IgD-negative memory B cell (primary cell): ENCODE data around the gene SCUBE2. TPM values are rescaled to one million over a fixed set of nuclear protein-coding genes. Genes with fewer than 3 reads are reported as not detected.
A peak's percentile ranks its signal among the peaks of the same experiment; 100 is the strongest.
"Not testable (repeated sequence)": the region's sequence is repeated elsewhere in the genome, so short reads cannot be mapped to it uniquely, and the experiment has no call there.

ENCODE experiments used
- H3K27ac Mint-ChIP-seq, 3 donors: one replicate each; pipeline ENCODE4 v1.8.0; 2020 to 2022; ENCODE audit warnings: mild to moderate bottlenecking in 3 of 3, mixed read lengths in 3 of 3, moderate library complexity in 1 of 3
- H3K27me3 Mint-ChIP-seq: one replicate; pipeline ENCODE4 v1.8.0; 2021; ENCODE audit warnings: mixed read lengths
- H3K36me3 Mint-ChIP-seq: one replicate; pipeline ENCODE4 v1.8.0; 2020; ENCODE audit warnings: mild to moderate bottlenecking, mixed read lengths
- H3K4me1 Mint-ChIP-seq, 3 donors: one replicate each; pipeline ENCODE4 v1.8.0; 2020 to 2022; ENCODE audit warnings: mixed read lengths in 3 of 3, mild to moderate bottlenecking in 1 of 3
- H3K4me3 Mint-ChIP-seq, 4 donors: one replicate each; pipeline ENCODE4 v1.8.0; 2020 to 2022; ENCODE audit warnings: mild to moderate bottlenecking in 4 of 4, mixed read lengths in 4 of 4, moderate library complexity in 3 of 4
- H3K9me3 Mint-ChIP-seq, 3 donors: one replicate each; pipeline ENCODE4 v1.8.0; 2020 to 2021; ENCODE audit warnings: mixed read lengths in 3 of 3, mild to moderate bottlenecking in 1 of 3
- polyA plus RNA-seq: library from polyadenylated mRNA; unstranded; fragments of 300-500 nt; fragmentation: Illumina TruSeq; gene quantifications from one replicate; pipeline ENCODE4 v1.2.3, GENCODE V29; 2021

Gene SCUBE2
- polyA plus RNA-seq, 1 donor from 2014 or later = not detected

DNA sequence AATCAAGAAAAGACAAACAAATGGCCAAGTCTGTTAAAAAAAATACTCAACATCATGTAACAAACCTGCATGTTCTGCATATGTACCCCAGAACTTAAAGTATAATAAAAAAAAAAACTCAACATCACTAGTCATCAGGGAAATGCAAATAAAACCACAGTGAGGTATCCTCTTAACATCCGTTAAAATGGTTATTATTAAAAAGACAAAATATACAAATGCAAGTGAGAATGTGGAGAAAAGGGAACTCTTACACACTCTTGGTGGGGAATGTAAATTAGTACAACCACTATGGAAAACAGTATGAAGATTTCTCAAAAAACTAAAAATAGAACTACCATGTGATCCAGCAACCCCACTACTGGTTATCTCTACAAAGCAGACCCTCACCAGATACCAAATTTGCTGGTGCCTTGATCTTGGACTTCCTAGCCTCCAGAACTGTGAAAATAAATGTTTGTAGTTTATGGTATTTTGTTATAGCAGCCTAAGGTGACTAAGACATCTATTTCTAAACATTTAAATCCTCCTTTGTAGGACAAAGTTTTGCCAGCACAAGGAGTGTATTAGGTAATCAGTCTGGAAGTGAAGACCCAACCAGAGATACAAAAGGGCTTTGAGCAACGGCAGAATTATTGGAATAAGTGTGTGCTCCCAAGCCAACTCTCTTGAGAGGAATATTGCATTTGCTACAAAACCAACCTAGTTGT, 32.4 kb upstream of the SCUBE2 start:
- H3K27ac Mint-ChIP-seq = no peak overlapping the region

DNA sequence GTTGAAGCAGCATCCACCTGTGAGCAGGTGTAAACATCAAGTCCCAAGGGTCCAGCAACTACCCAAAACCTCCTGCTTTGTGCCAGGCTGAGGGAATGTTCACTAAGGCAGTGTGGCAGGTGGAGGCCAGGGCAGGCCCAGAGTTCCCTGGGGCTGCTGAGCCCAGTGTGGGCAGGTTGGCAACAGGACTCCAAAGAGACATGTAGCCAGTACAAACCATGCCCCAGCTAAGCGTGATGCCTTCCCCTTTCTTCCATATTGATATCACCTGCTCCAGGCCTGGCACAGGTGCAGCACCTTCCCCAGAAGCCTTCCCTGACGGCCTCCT, 30.0 kb upstream of the SCUBE2 start:
- no peaks in the 10 kb centered on the region for H3K9me3 Mint-ChIP-seq
- H3K36me3 Mint-ChIP-seq = peaks cover 1% of the 10 kb centered on the region
- no peak overlapping the region for H3K4me3 Mint-ChIP-seq
- no peaks in the 10 kb centered on the region for H3K27me3 Mint-ChIP-seq
- H3K4me1 Mint-ChIP-seq = peaks cover 0 to 7% (median 6%) of the 10 kb centered on the region in 3 donors
- no peak overlapping the region for H3K27ac Mint-ChIP-seq

More for the DNA sequence above, 32.4 kb upstream of the SCUBE2 start:
- H3K4me3 Mint-ChIP-seq = peak overlapping the region in 1 of 4 donors; percentile 20
- H3K4me1 Mint-ChIP-seq = peaks cover 0 to 7% (median 6%) of the 10 kb centered on the region in 3 donors
- H3K27me3 Mint-ChIP-seq = no peaks in the 10 kb centered on the region
- H3K9me3 Mint-ChIP-seq = no peaks in the 10 kb centered on the region
- peaks cover 1% of the 10 kb centered on the region for H3K36me3 Mint-ChIP-seq

DNA sequence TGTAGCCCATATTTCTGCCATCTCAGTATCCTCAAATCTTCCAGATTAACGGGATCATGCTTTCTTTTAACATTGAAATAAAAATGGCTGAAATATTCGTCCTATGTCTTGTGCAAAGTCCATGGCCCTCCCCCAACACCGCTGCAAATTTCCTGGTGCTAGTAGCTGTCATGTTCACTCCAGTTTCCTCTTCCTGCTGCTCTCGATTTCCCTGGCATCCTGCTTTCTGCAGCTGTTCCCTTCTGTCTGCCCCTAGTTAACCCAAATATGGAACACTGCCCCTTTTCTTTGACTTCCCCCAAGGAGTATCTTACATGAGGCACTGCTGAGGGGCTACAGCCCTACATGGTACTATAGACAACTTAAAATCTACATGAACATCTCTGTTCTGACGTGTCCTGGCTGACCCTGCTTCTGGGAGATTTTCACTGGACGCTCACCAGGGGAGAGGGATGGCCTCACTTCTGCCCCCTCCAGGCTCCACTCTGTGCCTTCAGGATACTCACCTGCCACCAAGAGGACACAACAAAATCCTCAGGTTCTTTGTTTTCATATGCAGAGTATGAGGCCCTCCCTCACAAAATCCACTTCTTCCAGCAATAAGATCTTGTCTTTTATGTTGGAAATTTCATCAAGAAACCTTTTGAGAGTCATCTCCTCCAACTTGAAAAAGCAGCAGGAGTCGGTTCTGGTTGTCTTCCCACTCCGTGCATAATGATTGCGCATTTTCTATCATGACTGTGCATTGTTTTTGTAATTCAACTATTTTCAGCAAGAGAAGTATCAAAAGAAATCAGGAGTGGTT, 29.5 kb upstream of the SCUBE2 start:
- no peak overlapping the region for H3K27ac Mint-ChIP-seq
- no peaks in the 10 kb centered on the region for H3K27me3 Mint-ChIP-seq
- H3K4me1 Mint-ChIP-seq = peaks cover 0 to 7% (median 6%) of the 10 kb centered on the region in 3 donors
- H3K4me3 Mint-ChIP-seq = no peak overlapping the region
- peaks cover 1% of the 10 kb centered on the region for H3K36me3 Mint-ChIP-seq
- H3K9me3 Mint-ChIP-seq = no peaks in the 10 kb centered on the region

DNA sequence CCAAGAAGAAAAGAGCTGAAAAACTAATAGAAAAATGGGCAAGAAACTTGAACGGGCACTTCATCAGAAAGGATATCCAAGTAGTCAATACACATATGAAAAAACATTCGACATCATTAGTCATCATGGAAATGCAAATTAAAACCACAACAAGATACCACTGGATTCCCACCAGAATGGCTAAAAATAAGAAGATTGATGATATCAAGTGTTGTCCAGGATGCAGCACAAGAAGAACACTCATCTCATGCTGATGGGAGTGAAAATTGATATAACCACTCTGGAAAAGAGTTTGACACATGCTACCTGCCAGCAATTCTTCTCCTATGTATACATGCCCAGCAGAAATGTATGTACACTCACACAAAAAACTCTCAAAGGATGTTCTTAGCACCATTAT, 26.9 kb upstream of the SCUBE2 start:
- H3K9me3 Mint-ChIP-seq = peaks cover 0 to 2% (median 1%) of the 10 kb centered on the region in 3 donors

DNA sequence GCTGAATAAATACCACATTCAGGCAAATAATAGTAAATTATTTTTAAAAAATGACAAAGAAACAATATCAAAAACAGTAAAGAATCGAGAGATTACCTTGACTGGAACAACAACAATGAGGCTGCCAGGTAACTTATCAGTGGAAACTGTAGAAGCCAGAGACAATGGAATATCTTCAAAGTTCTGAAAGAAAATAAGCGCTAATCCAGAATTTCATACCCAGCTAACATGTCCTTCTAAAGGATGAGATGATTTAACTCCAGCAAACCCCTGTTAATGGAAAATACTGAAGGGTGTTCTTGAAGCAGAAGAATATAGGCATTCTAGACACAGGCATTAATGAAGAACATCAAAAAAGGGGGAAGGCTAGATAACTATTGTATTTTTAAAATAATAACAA, 20.7 kb upstream of the SCUBE2 start:
- Mint-ChIP-seq H3K4me3 (no peak overlapping the region), H3K9me3 (peaks cover 10 to 14% (median 13%) of the 10 kb centered on the region in 3 donors), H3K36me3 (no peaks in the 10 kb centered on the region), H3K27me3 (peaks cover 8% of the 10 kb centered on the region), H3K27ac (no peak overlapping the region), H3K4me1 (peaks cover 0 to 2% (median 0%) of the 10 kb centered on the region in 3 donors)

More for the DNA sequence above, 26.9 kb upstream of the SCUBE2 start:
- Mint-ChIP-seq H3K36me3 (peaks cover 1% of the 10 kb centered on the region), H3K27me3 (peaks cover 3% of the 10 kb centered on the region), H3K4me3 (no peak overlapping the region), H3K27ac (no peak overlapping the region), H3K4me1 (peaks cover 0 to 5% (median 2%) of the 10 kb centered on the region in 3 donors)

DNA sequence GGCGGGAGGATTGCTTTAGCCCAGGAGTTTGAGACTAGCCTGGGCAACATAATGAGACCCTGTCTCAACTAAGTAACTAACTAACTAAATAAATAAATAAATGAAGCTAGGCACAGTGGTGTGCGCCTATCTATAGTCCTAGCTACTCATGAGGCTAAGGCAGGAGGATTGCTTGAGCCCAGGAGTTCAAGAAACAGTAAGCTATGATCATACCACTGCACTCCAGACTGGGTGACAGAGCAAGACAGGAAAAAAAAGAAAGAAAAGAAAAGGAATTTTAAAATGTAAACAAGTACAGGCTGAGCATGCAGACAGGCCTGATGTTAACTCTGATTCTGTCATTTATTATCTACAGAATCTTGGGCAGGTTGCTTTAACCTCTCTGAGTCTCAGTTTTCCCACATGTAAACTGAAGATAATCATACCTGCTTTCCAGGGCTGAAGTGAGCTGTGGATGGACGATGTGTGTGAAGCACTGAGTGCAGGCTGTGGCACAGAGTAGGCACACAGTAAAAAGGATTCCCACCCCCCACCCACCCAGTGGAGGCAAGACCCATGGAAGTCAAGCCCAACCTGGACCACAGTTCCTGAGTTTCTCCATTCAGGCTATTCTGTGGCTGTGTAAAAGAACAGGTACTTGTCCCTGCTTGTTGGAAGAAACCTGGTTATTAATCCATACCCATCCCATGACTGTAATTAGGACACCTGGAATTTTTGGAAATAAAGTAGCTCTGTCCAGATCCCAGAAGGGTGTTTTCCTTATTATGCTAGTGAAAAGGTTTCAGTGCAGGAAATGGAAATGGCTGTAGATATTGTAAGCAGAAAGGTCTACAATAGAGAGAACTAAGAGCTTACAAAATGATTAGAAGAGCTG, 18.7 kb upstream of the SCUBE2 start:
- H3K27ac Mint-ChIP-seq = no peak overlapping the region
- peaks cover 10 to 14% (median 13%) of the 10 kb centered on the region in 3 donors for H3K9me3 Mint-ChIP-seq
- no peaks in the 10 kb centered on the region for H3K36me3 Mint-ChIP-seq
- peaks cover 0 to 2% (median 0%) of the 10 kb centered on the region in 3 donors for H3K4me1 Mint-ChIP-seq
- no peak overlapping the region for H3K4me3 Mint-ChIP-seq
- H3K27me3 Mint-ChIP-seq = peaks cover 5% of the 10 kb centered on the region

DNA sequence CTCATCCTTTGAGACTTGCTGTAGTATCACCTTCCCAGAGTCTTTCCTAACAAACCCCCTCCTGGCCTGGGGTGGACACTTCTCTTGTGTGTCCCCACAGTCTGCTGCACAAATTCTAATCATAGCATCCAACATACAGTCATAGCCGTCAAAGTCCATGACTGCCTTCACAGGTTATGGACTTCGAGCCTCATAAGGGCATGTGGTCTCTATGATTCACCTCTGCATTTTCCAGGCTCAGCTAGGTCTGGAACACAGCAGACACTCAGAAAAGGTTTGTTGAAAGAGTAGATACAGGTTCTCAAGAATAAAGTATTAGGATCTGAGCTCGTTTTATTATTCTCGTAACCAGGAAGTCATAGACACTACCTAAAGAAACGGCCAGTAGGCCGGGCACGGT, 13.2 kb upstream of the SCUBE2 start:
- Mint-ChIP-seq H3K4me1 (no peaks in the 10 kb centered on the region), H3K36me3 (peaks cover 3% of the 10 kb centered on the region), H3K27me3 (peaks cover 18% of the 10 kb centered on the region), H3K4me3 (no peak overlapping the region), H3K27ac (no peak overlapping the region), H3K9me3 (no peaks in the 10 kb centered on the region)

DNA sequence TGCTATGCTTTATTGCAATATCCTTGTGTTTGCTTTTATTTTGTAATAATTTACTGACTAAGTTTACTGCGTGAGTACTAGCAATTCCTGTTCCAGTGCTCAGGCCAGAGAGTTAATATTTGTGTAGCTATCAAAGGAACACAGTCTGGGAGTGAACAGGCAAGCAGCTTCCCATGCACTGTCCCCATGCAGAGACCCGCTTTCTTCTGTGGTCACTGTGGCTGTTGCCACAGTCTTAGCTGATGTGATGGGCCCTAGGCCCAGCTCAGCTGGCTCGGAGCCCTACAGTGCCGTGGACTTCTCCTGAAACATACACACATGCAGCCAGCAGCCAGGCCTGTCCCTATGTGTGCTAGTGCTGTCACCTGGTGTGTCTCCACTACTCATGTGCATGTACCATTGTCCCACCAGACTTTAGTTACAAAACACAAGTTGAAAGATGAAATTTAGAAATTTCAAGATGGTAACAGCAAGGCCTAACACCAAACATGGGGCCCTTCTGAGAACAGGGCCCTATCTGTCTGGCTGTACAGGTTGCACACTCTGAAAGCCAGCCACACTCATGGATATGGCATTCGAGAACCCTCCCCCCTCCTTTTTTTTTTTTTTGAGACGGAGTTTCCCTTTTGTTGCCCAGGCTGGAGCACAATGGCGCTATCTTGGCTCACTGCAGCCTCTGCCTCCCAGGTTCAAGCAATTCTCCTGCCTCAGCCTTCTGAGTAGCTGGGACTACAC, 12.3 kb upstream of the SCUBE2 start:
- H3K4me3 Mint-ChIP-seq = no peak overlapping the region
- peaks cover 16% of the 10 kb centered on the region for H3K27me3 Mint-ChIP-seq
- no peak overlapping the region for H3K27ac Mint-ChIP-seq
- no peaks in the 10 kb centered on the region for H3K9me3 Mint-ChIP-seq
- H3K36me3 Mint-ChIP-seq = peaks cover 5% of the 10 kb centered on the region
- no peaks in the 10 kb centered on the region for H3K4me1 Mint-ChIP-seq

DNA sequence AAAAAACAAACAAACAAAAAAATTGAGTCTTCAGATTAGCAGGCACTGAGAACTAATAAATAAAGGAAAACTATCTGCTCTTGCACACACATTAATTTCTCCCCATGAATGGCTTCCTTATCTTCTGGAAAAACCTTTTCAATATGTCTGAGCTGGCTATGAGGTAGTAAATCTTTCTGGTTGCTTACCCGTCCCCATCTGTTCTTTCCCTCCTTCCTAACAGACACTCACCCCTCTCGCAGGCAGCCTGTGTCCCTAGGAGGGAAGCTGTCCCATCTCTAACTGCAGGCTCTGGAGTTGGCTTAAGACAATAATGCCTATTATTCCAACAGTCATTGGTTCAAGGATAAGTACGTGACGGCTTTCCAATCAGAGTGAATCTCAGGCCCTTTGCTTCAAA, 8.2 kb upstream of the SCUBE2 start:
- Mint-ChIP-seq H3K36me3 (peaks cover 7% of the 10 kb centered on the region), H3K27me3 (peaks cover 24% of the 10 kb centered on the region), H3K4me3 (no peak overlapping the region), H3K4me1 (no peaks in the 10 kb centered on the region), H3K9me3 (no peaks in the 10 kb centered on the region), H3K27ac (no peak overlapping the region)

DNA sequence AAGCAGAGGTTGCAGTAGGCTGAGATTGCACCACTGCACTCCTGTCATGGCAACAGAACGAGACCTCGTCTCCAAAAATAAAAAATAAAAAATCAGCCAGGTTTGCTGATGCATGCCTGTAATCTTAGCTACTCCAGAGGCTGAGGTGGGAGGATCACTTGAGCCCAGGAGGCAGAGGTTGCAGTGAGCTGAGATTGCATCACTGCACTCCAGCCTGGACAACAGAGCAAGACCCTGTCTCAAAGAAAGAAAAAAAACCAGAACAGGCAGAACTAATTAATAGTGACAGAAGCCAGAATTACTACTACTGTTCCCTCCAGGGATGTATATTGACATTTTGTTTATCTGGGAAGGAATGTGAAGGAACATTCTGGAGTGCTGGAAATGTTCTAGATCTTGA, 7.1 kb upstream of the SCUBE2 start:
- not testable (repeated sequence) for H3K36me3 Mint-ChIP-seq, H3K9me3 Mint-ChIP-seq, H3K27ac Mint-ChIP-seq, H3K4me3 Mint-ChIP-seq, H3K4me1 Mint-ChIP-seq
- peaks cover 30% of the 10 kb centered on the region for H3K27me3 Mint-ChIP-seq

DNA sequence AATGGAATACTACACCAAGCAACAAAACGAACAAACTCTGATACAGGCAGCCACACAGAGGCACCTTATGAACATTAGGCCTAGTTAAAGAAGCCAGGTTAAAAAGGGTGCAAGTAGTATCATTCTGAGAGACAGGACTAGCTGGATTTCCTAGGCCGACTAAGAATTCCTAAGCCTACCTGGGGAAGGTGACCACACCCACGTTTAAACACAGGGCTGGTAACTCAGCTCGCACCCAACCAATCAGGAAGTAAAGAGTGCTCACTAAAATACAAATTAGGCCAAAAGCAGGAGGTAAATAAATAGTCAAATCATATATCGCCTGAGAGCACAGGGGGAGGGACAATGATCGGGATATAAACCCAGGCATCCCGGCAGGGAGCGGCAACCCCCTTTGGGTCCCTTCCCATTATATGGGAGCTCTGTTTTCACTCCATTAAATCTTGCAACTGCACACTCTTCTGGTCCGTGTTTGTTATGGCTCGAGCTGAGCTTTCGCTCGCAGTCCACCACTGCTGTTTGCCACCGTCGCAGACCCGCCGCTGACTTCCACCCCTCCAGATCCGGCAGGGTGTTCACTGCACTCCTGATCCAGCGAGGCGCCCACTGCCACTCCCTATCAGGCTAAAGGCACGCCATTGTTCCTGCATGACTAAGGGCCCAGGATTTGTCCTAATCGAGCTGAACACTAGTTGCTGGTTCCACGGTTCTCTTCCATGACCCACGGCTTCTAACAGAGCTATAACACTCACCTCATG, 6.0 kb upstream of the SCUBE2 start:
- not testable (repeated sequence) for H3K9me3 Mint-ChIP-seq, H3K27ac Mint-ChIP-seq, H3K4me3 Mint-ChIP-seq, H3K36me3 Mint-ChIP-seq, H3K4me1 Mint-ChIP-seq
- peaks cover 39% of the 10 kb centered on the region for H3K27me3 Mint-ChIP-seq

DNA sequence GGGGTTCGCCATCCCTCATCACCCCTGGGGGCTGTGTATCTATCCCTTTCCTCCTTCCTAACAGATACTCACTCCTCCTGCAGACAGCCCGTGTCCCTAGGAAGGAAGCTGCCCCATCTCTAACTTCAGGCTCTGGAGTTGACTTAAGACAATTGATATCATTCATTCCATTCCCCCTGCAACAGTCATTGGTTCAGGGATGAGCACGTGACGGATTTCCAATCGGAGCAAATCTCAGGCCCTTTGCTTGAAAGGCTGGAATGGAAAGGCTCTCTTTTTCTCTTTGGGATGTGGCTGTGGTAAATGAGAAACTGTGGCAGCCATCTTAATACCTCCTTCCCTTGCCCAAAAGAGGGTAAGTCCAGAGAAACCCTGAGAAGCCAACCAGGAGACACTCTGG, 5.0 kb upstream of the SCUBE2 start:
- Mint-ChIP-seq H3K27ac (no peak overlapping the region), H3K9me3 (no peaks in the 10 kb centered on the region), H3K4me3 (no peak overlapping the region), H3K4me1 (peaks cover 3 to 11% (median 8%) of the 10 kb centered on the region in 3 donors), H3K27me3 (peaks cover 42% of the 10 kb centered on the region), H3K36me3 (peaks cover 7% of the 10 kb centered on the region)

DNA sequence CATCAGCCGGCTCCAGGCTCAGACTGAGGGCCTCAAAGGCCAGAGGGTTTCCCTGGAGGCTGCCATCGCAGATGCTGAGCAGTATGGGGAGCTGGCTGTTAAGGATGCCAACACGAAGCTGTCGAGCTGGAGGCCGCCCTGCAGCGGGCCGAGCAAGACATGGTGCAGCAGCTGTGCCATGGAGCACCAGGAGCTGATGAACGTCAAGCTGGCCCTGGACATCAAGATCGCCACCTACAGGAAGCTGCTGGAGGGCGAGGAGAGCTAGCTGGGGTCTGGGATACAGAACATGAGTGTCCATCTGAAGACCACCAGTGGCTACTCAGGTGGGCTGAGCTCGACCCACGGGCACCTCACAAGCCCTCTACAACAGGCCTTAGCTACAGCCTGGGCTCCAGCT, 4.0 kb upstream of the SCUBE2 start:
- Mint-ChIP-seq H3K36me3 (peaks cover 6% of the 10 kb centered on the region), H3K4me1 (peaks cover 6 to 11% (median 8%) of the 10 kb centered on the region in 3 donors), H3K9me3 (no peaks in the 10 kb centered on the region), H3K27me3 (peaks cover 43% of the 10 kb centered on the region), H3K4me3 (no peak overlapping the region), H3K27ac (no peak overlapping the region)

DNA sequence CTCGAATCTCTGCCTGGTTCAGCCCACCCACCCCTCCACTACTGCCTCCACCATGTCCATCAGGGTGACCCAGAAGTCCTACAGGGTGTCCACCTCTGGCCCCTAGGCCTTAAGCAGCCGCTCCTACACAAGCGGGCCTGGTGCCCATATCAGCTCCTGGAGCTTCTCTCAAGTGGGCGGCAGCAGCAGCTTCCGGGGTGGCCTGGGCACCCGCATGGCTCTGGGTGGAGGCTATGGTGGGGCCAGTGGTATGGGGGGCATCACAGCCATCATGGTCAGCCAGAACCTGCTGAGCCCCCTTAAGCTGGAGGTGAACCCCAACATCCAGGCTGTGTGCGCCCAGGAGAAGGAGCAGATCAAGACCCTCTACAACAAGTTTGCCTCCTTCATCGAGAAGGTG, 3.0 kb upstream of the SCUBE2 start:
- Mint-ChIP-seq H3K27ac (no peak overlapping the region), H3K27me3 (peaks cover 52% of the 10 kb centered on the region), H3K4me3 (no peak overlapping the region)

More for the DNA sequence above, 3.0 kb upstream of the SCUBE2 start:
- no peaks in the 10 kb centered on the region for H3K9me3 Mint-ChIP-seq
- H3K36me3 Mint-ChIP-seq = peaks cover 5% of the 10 kb centered on the region
- H3K4me1 Mint-ChIP-seq = peaks cover 6 to 15% (median 8%) of the 10 kb centered on the region in 3 donors
